Hepatocyte (in vitro differentiated cells): ENCODE results near the gene ZPBP2. TPM values are rescaled to one million over a fixed set of nuclear protein-coding genes. Genes with fewer than 3 reads are reported as not detected.

Source experiments
- DNase-seq: peaks from one replicate; pipeline ENCODE4 v3.0.0-alpha.2; 2016; ENCODE audit warnings: low spot score
- H2AFZ ChIP-seq: fragments of 200-600 bp; sonication (generic); 2 replicates; pipeline ENCODE4 v1.6.0; 2016; ENCODE audit warnings: antibody characterized with exemption, mild to moderate bottlenecking
- H3K27ac ChIP-seq: fragments of 200-600 bp; sonication (generic); 2 replicates; pipeline ENCODE4 v1.5.1; 2016; ENCODE audit warnings: mild to moderate bottlenecking
- H3K27me3 ChIP-seq: fragments of 200-600 bp; sonication (generic); 2 replicates; pipeline ENCODE4 v1.6.1; 2016
- H3K36me3 ChIP-seq: fragments of 200-600 bp; sonication (generic); replicated peaks from 2 replicates; pipeline ENCODE4 v1.5.1; 2016; ENCODE audit warnings: low read depth; ENCODE audit not compliant: insufficient read depth
- H3K4me1 ChIP-seq: fragments of 200-600 bp; sonication (generic); 2 replicates; pipeline ENCODE4 v1.5.1; 2016; ENCODE audit warnings: mild to moderate bottlenecking, moderate library complexity; ENCODE audit not compliant: insufficient read depth
- H3K4me2 ChIP-seq: fragments of 200-600 bp; sonication (generic); 2 replicates; pipeline ENCODE4 v1.6.0; 2016
- H3K4me3 ChIP-seq: fragments of 200-600 bp; sonication (generic); 2 replicates; pipeline ENCODE4 v1.5.1; 2016; ENCODE audit warnings: mild to moderate bottlenecking
- H3K79me2 ChIP-seq: fragments of 200-600 bp; sonication (generic); 2 replicates; pipeline ENCODE4 v1.6.0; 2017; ENCODE audit warnings: mild to moderate bottlenecking
- H3K9me2 ChIP-seq: fragments of 200-600 bp; sonication (generic); replicated peaks from 2 replicates; pipeline ENCODE4 v1.6.0; 2017; ENCODE audit warnings: mild to moderate bottlenecking; ENCODE audit not compliant: insufficient read depth
- H3K9me3 ChIP-seq: fragments of 200-600 bp; sonication (generic); 2 replicates; pipeline ENCODE4 v1.5.1; 2016; ENCODE audit warnings: low read depth, mild to moderate bottlenecking
- H4K20me1 ChIP-seq: fragments of 200-600 bp; sonication (generic); 2 replicates; pipeline ENCODE4 v1.6.0; 2016; ENCODE audit warnings: mild to moderate bottlenecking; ENCODE audit not compliant: insufficient read depth, poor library complexity, severe bottlenecking
- EZH2 ChIP-seq: fragments of 200-600 bp; sonication (generic); IDR thresholded peaks from 2 replicates; pipeline ENCODE4 v1.6.1; 2016; ENCODE audit warnings: antibody characterized with exemption, mild to moderate bottlenecking, borderline replicate concordance
- EZH2phosphoT487 ChIP-seq: fragments of 200-600 bp; sonication (generic); IDR thresholded peaks from one replicate; pipeline ENCODE4 v1.6.1; 2018; ENCODE audit warnings: antibody characterized with exemption, mild to moderate bottlenecking, low read depth, moderate library complexity; ENCODE audit not compliant: unreplicated experiment, severe bottlenecking
- WGBS: methylation state at CpG from one replicate; pipeline ENCODE4 v1.1.6; 2016; ENCODE audit warnings: low lambda C conversion rate; ENCODE audit errors: missing lambda C conversion rate; 5-methylcytosine and 5-hydroxymethylcytosine counted together
- polyA plus RNA-seq: library from polyadenylated mRNA; unstranded; fragments of >200 nt; fragmentation: Nextera tagmentation; extraction: Ambion mirVana; gene quantifications from 2 replicates; pipeline ENCODE4 v1.2.1, GENCODE V29; 2016
- total RNA-seq: library from RNA; depleted of rRNA; stranded (reverse); fragments of >200 nt; gene quantifications from 2 replicates; pipeline ENCODE4 v1.2.3, GENCODE V29; 2014
- TF ChIP-seq, protein P1 (sequence below): fragments of 200-600 bp; sonication (generic); IDR thresholded peaks from 2 replicates; pipeline ENCODE4 v1.5.1; 2016; ENCODE audit warnings: antibody characterized with exemption, mild to moderate bottlenecking; ENCODE audit not compliant: poor library complexity

Gene ZPBP2
- total and polyA plus RNA-seq, 2 experiments from 2014 or later, result not detected

DNA sequence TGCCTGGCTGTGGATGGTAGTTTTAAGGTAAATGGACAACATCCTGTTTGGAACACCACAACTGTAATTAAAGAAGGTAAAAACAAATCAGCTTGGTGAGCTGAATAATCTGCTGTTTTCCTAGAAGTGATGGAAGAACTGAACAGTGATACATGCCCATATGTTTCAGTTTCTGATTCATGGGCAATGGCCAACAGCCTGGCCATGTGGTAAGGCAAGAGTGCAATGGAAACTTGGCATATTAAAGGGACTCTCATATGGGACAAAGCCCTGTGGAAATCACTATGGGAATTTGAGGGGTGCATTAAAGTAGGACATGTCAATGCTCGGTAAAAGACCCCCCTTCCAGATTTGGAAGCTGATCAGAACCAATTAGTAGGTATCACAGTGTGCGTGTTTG, 41.7 kb upstream of the ZPBP2 start:
- WGBS, result 82% methylated on average over 2 of the region's 2 CpGs
- Histone ChIP-seq H3K27ac (no peak overlapping the region), H3K9me3 (no peaks in the 10 kb centered on the region), H3K4me2 (no peak overlapping the region), H3K9me2 (no peaks in the 10 kb centered on the region), H3K79me2 (no peaks in the 10 kb centered on the region), H2AFZ (no peak overlapping the region), H3K27me3 (no peaks in the 10 kb centered on the region), H4K20me1 (no peaks in the 10 kb centered on the region), H3K4me1 (no peaks in the 10 kb centered on the region), H3K4me3 (no peak overlapping the region), H3K36me3 (no peaks in the 10 kb centered on the region)
- no peak for DNase-seq
- TF ChIP-seq EZH2phosphoT487 (no peak), EZH2 (no peak)
- TF ChIP-seq, protein P1, sequence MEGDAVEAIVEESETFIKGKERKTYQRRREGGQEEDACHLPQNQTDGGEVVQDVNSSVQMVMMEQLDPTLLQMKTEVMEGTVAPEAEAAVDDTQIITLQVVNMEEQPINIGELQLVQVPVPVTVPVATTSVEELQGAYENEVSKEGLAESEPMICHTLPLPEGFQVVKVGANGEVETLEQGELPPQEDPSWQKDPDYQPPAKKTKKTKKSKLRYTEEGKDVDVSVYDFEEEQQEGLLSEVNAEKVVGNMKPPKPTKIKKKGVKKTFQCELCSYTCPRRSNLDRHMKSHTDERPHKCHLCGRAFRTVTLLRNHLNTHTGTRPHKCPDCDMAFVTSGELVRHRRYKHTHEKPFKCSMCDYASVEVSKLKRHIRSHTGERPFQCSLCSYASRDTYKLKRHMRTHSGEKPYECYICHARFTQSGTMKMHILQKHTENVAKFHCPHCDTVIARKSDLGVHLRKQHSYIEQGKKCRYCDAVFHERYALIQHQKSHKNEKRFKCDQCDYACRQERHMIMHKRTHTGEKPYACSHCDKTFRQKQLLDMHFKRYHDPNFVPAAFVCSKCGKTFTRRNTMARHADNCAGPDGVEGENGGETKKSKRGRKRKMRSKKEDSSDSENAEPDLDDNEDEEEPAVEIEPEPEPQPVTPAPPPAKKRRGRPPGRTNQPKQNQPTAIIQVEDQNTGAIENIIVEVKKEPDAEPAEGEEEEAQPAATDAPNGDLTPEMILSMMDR, result no peak

DNA sequence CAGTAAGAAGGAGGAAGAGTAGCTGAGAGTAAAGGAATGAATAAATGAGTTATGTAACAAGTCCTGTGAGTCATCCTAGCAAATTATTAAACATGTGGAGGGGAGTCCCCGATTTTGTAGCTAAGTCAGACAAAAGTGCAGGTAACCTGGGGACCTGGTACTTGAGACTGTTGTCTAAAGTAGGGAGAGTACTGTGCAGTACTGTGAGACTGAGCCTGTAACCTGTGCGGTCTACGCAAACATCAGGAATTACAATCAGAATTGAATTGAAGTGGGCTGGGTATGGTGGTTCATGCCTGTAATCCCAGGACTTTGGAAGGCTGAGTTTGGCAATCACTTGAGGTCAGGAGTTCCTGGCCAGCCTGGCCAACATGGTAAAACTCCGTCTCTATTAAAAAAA, 39.6 kb upstream of the ZPBP2 start:
- Histone ChIP-seq H3K4me3 (no peak overlapping the region), H3K27me3 (no peaks in the 10 kb centered on the region), H2AFZ (no peak overlapping the region), H3K4me2 (no peak overlapping the region), H3K4me1 (no peaks in the 10 kb centered on the region), H3K27ac (no peak overlapping the region), H4K20me1 (no peaks in the 10 kb centered on the region), H3K9me2 (no peaks in the 10 kb centered on the region), H3K9me3 (no peaks in the 10 kb centered on the region), H3K36me3 (no peaks in the 10 kb centered on the region), H3K79me2 (no peaks in the 10 kb centered on the region)
- no peak for TF ChIP-seq EZH2phosphoT487
- TF ChIP-seq, protein P1, result no peak
- no peak for TF ChIP-seq EZH2
- DNase-seq, result peak; percentile 17
- 79% methylated on average over 4 of the region's 4 CpGs for WGBS

DNA sequence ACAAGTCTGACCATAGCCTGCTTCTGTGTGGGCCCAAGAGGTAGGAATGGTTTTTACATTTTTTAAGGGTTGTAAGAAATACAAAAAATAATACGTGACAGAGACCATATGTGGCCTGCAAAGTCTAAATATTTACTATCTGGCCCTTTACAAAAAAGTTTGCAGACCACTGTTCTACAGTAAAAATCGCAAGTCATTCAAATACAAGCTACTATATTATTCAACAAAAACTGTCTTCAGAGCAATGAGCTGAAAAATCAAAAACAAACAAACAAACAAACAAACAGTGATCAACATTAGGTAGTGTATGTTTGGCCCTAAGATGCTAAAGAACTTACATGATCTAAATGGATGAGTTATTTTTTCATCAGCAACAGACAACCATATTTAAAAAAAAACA, 36.4 kb upstream of the ZPBP2 start:
- H3K9me2 ChIP-seq, result no peaks in the 10 kb centered on the region
- no peaks in the 10 kb centered on the region for H4K20me1 ChIP-seq

More for the DNA sequence above, 36.4 kb upstream of the ZPBP2 start:
- Histone ChIP-seq H3K36me3 (no peaks in the 10 kb centered on the region), H3K79me2 (no peaks in the 10 kb centered on the region), H3K9me3 (no peaks in the 10 kb centered on the region), H3K27me3 (no peaks in the 10 kb centered on the region), H3K4me1 (no peaks in the 10 kb centered on the region), H3K27ac (no peak overlapping the region), H2AFZ (no peak overlapping the region), H3K4me3 (no peak overlapping the region), H3K4me2 (no peak overlapping the region)
- WGBS, result 86% methylated on average over 2 of the region's 2 CpGs
- no peak for DNase-seq
- TF ChIP-seq, protein P1, result no peak
- no peak for TF ChIP-seq EZH2
- TF ChIP-seq EZH2phosphoT487, result no peak
